Measurements from ENCODE around the gene CPA4. TPM values are rescaled to one million over a fixed set of nuclear protein-coding genes. Genes with fewer than 3 reads are reported as not detected.

The CPA4 gene
- total RNA-seq, 2 donors from 2014 or later = not detected

- TF ChIP-seq, protein P1, sequence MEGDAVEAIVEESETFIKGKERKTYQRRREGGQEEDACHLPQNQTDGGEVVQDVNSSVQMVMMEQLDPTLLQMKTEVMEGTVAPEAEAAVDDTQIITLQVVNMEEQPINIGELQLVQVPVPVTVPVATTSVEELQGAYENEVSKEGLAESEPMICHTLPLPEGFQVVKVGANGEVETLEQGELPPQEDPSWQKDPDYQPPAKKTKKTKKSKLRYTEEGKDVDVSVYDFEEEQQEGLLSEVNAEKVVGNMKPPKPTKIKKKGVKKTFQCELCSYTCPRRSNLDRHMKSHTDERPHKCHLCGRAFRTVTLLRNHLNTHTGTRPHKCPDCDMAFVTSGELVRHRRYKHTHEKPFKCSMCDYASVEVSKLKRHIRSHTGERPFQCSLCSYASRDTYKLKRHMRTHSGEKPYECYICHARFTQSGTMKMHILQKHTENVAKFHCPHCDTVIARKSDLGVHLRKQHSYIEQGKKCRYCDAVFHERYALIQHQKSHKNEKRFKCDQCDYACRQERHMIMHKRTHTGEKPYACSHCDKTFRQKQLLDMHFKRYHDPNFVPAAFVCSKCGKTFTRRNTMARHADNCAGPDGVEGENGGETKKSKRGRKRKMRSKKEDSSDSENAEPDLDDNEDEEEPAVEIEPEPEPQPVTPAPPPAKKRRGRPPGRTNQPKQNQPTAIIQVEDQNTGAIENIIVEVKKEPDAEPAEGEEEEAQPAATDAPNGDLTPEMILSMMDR (IDR thresholded peaks at IDR 0.05) = no peak
- no peak for DNase-seq (ENCODE audit: low spot score)
- Histone ChIP-seq H3K4me3 (no peak overlapping the region), H3K27me3 (replicated peaks; ENCODE audit: insufficient read depth) (no peaks in the 10 kb centered on the region), H3K9me3 (no peaks in the 10 kb centered on the region), H3K36me3 (no peaks in the 10 kb centered on the region), H3K27ac (no peak overlapping the region), H3K4me1 (ENCODE audit: control insufficient read depth in 1 of 2, low read depth in 2 of 2) (peaks cover 16 to 47% of the 10 kb centered on the region in 2 donors)
- ATAC-seq (ENCODE audit: insufficient number of reproducible peaks, low FRiP score, low read depth) = no peak
These were observed 72.8 kb downstream of the CPA4 start for GRCh38 chr7:130365511-130366441.

DNA sequence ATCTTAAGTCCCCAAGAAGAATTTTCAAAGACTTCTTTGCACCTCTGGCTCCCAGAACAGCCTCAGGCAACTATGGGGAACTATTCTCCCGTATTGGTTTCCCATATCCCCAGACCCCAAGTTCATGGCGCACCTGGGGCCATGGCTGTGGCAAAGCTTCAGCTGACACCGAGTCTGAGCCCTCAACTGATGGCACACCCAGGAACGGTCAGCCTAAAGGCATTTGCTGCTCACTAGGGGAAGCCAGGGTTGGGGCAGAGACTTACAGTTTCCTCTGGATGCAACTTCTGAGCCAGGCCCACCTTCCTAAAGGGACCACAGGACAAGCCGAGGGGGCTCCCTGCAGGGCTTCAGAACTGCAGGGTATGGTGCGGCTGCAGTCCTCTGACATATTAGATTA lies 73.6 kb downstream of the CPA4 start:
- no peak overlapping the region for H3K27ac ChIP-seq
- no peak for ATAC-seq (ENCODE audit: insufficient number of reproducible peaks, low FRiP score, low read depth)
- no peak for DNase-seq (ENCODE audit: low spot score)
- H3K36me3 ChIP-seq = no peaks in the 10 kb centered on the region
- H3K27me3 ChIP-seq (replicated peaks; ENCODE audit: insufficient read depth) = no peaks in the 10 kb centered on the region
- no peaks in the 10 kb centered on the region for H3K9me3 ChIP-seq
- no peak overlapping the region for H3K4me3 ChIP-seq
- TF ChIP-seq, protein P1 (IDR thresholded peaks at IDR 0.05) = no peak
- peaks cover 18 to 55% of the 10 kb centered on the region in 2 donors for H3K4me1 ChIP-seq (ENCODE audit: control insufficient read depth in 1 of 2, low read depth in 2 of 2)

DNA sequence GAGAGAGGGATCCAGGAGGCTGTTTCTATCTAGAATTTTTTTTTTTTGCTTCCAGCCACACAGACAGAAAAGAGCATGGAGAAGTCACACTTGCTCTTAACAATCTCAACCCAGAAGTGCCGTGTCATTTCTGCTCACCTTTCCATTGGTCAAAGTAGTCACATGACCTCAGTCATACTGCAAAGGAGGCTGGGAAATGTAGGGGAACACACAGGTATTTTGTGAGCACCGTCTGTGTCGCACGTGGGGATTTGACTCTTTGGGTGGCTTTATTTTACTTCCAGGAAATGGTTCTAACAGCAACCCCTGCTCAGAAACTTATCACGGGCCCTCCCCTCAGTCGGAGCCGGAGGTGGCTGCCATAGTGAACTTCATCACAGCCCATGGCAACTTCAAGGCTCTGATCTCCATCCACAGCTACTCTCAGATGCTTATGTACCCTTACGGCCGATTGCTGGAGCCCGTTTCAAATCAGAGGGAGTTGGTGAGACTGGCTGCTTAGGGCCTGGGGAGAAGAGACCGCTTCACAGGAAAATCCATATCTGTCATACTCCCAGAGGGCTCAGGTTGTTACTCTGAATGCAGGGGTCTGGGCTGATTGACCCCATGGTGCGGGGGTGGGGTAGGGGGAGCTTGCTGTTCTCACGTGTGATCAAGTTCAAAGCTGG lies 74.3 kb downstream of the CPA4 start:
- no peak overlapping the region for H3K27ac ChIP-seq

GRCh38 chr7:130367836-130368746 lies 75.1 kb downstream of the CPA4 start:
- Histone ChIP-seq H3K27ac (no peak overlapping the region), H3K9me3 (no peaks in the 10 kb centered on the region), H3K27me3 (replicated peaks; ENCODE audit: insufficient read depth) (no peaks in the 10 kb centered on the region), H3K36me3 (no peaks in the 10 kb centered on the region), H3K4me3 (no peak overlapping the region), H3K4me1 (ENCODE audit: control insufficient read depth in 1 of 2, low read depth in 2 of 2) (peaks cover 26 to 69% of the 10 kb centered on the region in 2 donors)
- no peak for ATAC-seq (ENCODE audit: insufficient number of reproducible peaks, low FRiP score, low read depth)
- TF ChIP-seq, protein P1 (IDR thresholded peaks at IDR 0.05) = no peak
- DNase-seq (ENCODE audit: low spot score) = no peak

More for the DNA sequence above, 74.3 kb downstream of the CPA4 start:
- TF ChIP-seq, protein P1 (IDR thresholded peaks at IDR 0.05) = no peak
- no peaks in the 10 kb centered on the region for H3K36me3 ChIP-seq
- ATAC-seq (ENCODE audit: insufficient number of reproducible peaks, low FRiP score, low read depth) = no peak
- DNase-seq (ENCODE audit: low spot score) = no peak
- H3K9me3 ChIP-seq = no peaks in the 10 kb centered on the region
- H3K4me3 ChIP-seq = no peak overlapping the region
- peaks cover 18 to 62% of the 10 kb centered on the region in 2 donors for H3K4me1 ChIP-seq (ENCODE audit: control insufficient read depth in 1 of 2, low read depth in 2 of 2)
- no peaks in the 10 kb centered on the region for H3K27me3 ChIP-seq (replicated peaks; ENCODE audit: insufficient read depth)
